ENCODE measurements around the gene COL4A2. TPM values are rescaled to one million over a fixed set of nuclear protein-coding genes. Genes with fewer than 3 reads are reported as not detected.

COL4A2 gene
- total RNA-seq, 4 donors from 2014 or later, result 43.0 to 72.7 (median 53.5) TPM

- no peak overlapping the region for H3K27ac ChIP-seq
- H3K36me3 ChIP-seq, result peaks cover 59% of the 10 kb centered on the region
- H3K27me3 ChIP-seq, result no peaks in the 10 kb centered on the region
- WGBS, result 91% methylated on average over 3 of the region's 3 CpGs
- TF ChIP-seq EP300 (IDR thresholded peaks at IDR 0.05) (no peak), CTCF (IDR thresholded peaks at IDR 0.05) (no peak), POLR2AphosphoS5 (IDR thresholded peaks at IDR 0.05) (no peak), POLR2A (IDR thresholded peaks at IDR 0.05) (no peak)
- H3K4me3 ChIP-seq, result no peak overlapping the region
- H3K4me1 ChIP-seq, result no peaks in the 10 kb centered on the region
- H3K9me3 ChIP-seq, result no peaks in the 10 kb centered on the region
- no peak for DNase-seq (ENCODE audit: low spot score in 2 of 2)
Measured at GRCh38 chr13:110500341-110500740, 193.3 kb downstream of the COL4A2 start.

- Histone ChIP-seq H3K36me3 (peaks cover 58% of the 10 kb centered on the region), H3K9me3 (no peaks in the 10 kb centered on the region), H3K27me3 (no peaks in the 10 kb centered on the region), H3K27ac (no peak overlapping the region), H3K4me1 (no peaks in the 10 kb centered on the region), H3K4me3 (no peak overlapping the region)
- TF ChIP-seq POLR2A (IDR thresholded peaks at IDR 0.05) (no peak), POLR2AphosphoS5 (IDR thresholded peaks at IDR 0.05) (no peak), CTCF (IDR thresholded peaks at IDR 0.05) (no peak), EP300 (IDR thresholded peaks at IDR 0.05) (no peak)
- 94% methylated on average over 8 of the region's 9 CpGs for WGBS
- no peak for DNase-seq (ENCODE audit: low spot score in 2 of 2)
Measured at GRCh38 chr13:110501188-110501587, 194.1 kb downstream of the COL4A2 start.

GRCh38 chr13:110503037-110503901 is 196.2 kb downstream of the COL4A2 start:
- 79% methylated on average over 11 of the region's 20 CpGs for WGBS
- no peak overlapping the region for H3K27ac ChIP-seq
- H3K9me3 ChIP-seq, result no peaks in the 10 kb centered on the region
- H3K36me3 ChIP-seq, result peaks cover 57% of the 10 kb centered on the region
- no peak overlapping the region for H3K4me3 ChIP-seq
- TF ChIP-seq POLR2AphosphoS5 (IDR thresholded peaks at IDR 0.05), result no peak
- TF ChIP-seq CTCF (IDR thresholded peaks at IDR 0.05), result no peak
- TF ChIP-seq EP300 (IDR thresholded peaks at IDR 0.05), result no peak
- no peak for TF ChIP-seq POLR2A (IDR thresholded peaks at IDR 0.05)
- H3K27me3 ChIP-seq, result no peaks in the 10 kb centered on the region
- H3K4me1 ChIP-seq, result peaks cover 17% of the 10 kb centered on the region
- no peak for DNase-seq (ENCODE audit: low spot score in 2 of 2)

GRCh38 chr13:110503979-110504499 is 197.0 kb downstream of the COL4A2 start:
- no peaks in the 10 kb centered on the region for H3K27me3 ChIP-seq
- TF ChIP-seq EP300 (IDR thresholded peaks at IDR 0.05), result no peak
- no peak for TF ChIP-seq CTCF (IDR thresholded peaks at IDR 0.05)
- TF ChIP-seq POLR2AphosphoS5 (IDR thresholded peaks at IDR 0.05), result no peak
- TF ChIP-seq POLR2A (IDR thresholded peaks at IDR 0.05), result no peak
- H3K4me3 ChIP-seq, result no peak overlapping the region
- peaks cover 52% of the 10 kb centered on the region for H3K36me3 ChIP-seq
- H3K9me3 ChIP-seq, result no peaks in the 10 kb centered on the region
- WGBS, result 91% methylated on average over 10 of the region's 18 CpGs
- H3K4me1 ChIP-seq, result peaks cover 17% of the 10 kb centered on the region
- no peak overlapping the region for H3K27ac ChIP-seq
- DNase-seq (ENCODE audit: low spot score in 2 of 2), result no peak

- no peaks in the 10 kb centered on the region for H3K9me3 ChIP-seq
- no peaks in the 10 kb centered on the region for H3K27me3 ChIP-seq
- 92% methylated on average over 4 of the region's 10 CpGs for WGBS
- TF ChIP-seq POLR2AphosphoS5 (IDR thresholded peaks at IDR 0.05) (no peak), POLR2A (IDR thresholded peaks at IDR 0.05) (no peak), EP300 (IDR thresholded peaks at IDR 0.05) (no peak), CTCF (IDR thresholded peaks at IDR 0.05) (no peak)
- H3K4me3 ChIP-seq, result no peak overlapping the region
- DNase-seq (ENCODE audit: low spot score in 2 of 2), result no peak
- H3K36me3 ChIP-seq, result peaks cover 59% of the 10 kb centered on the region
- H3K27ac ChIP-seq, result no peak overlapping the region
- peaks cover 17% of the 10 kb centered on the region for H3K4me1 ChIP-seq
Measured at GRCh38 chr13:110505594-110505993, 198.5 kb downstream of the COL4A2 start.

Data from suprapubic skin (tissue), 4 donors.